HL-60 (cell line): ENCODE measurements around the gene TOMM34.

ENCODE experiments used
- DNase-seq, 2 experiments: peaks; one replicate each; pipeline ENCODE4 v3.0.0-alpha.2; 2010 to 2020; ENCODE audit warnings: low read depth in 1 of 2, low spot score in 1 of 2
- H3K27ac ChIP-seq: fragments of 250-450 bp; sonication (Bioruptor Pico); replicated peaks from 2 replicates; pipeline ENCODE4 v1.5.1; 2020; ENCODE audit warnings: mild to moderate bottlenecking, moderate library complexity
- H3K27me3 ChIP-seq: fragments of 250-450 bp; sonication (Bioruptor Pico); 2 replicates; pipeline ENCODE4 v1.5.1; 2021; ENCODE audit warnings: mild to moderate bottlenecking, moderate library complexity; ENCODE audit not compliant: insufficient read depth, poor library complexity, severe bottlenecking
- H3K4me3 ChIP-seq: replicated peaks from 2 replicates; pipeline ENCODE4 v1.5.1; 2011; ENCODE audit warnings: mild to moderate bottlenecking, control low read depth, low read length; ENCODE audit not compliant: insufficient read depth
- CTCF ChIP-seq: IDR thresholded peaks from one replicate; pipeline ENCODE4 v1.5.1; 2011; ENCODE audit warnings: low read length, control low read depth, inconsistent platforms; ENCODE audit not compliant: insufficient read depth
- GABPA ChIP-seq: IDR thresholded peaks from 2 replicates; pipeline ENCODE4 v1.6.1; 2012; ENCODE audit warnings: low read depth
- POLR2AphosphoS5 ChIP-seq: IDR thresholded peaks from 2 replicates; pipeline ENCODE4 v1.6.1; 2012; ENCODE audit warnings: low read depth
- REST ChIP-seq: IDR thresholded peaks from 2 replicates; pipeline ENCODE4 v1.6.1; 2012; ENCODE audit warnings: low read depth; ENCODE audit not compliant: insufficient replicate concordance
- SPI1 ChIP-seq: IDR thresholded peaks from 2 replicates; pipeline ENCODE4 v1.6.1; 2012; ENCODE audit warnings: low read depth, mild to moderate bottlenecking, borderline replicate concordance

Gene TOMM34

GRCh38 chr20:44950368-44950767, 9.8 kb downstream of the TOMM34 start:
- TF ChIP-seq REST, result no peak
- TF ChIP-seq CTCF, result no peak
- TF ChIP-seq POLR2AphosphoS5, result no peak
- no peak for TF ChIP-seq SPI1
- no peak for TF ChIP-seq GABPA
- no peaks in the 10 kb centered on the region for H3K27me3 ChIP-seq
- DNase-seq, result no peak
- no peak overlapping the region for H3K4me3 ChIP-seq
- H3K27ac ChIP-seq, result no peak overlapping the region

- Histone ChIP-seq H3K4me3 (no peak overlapping the region), H3K27me3 (no peaks in the 10 kb centered on the region), H3K27ac (no peak overlapping the region)
- TF ChIP-seq CTCF (no peak), SPI1 (no peak), REST (no peak), GABPA (no peak), POLR2AphosphoS5 (no peak)
- no peak for DNase-seq
Measured at GRCh38 chr20:44948513-44948912, 11.7 kb downstream of the TOMM34 start.

GRCh38 chr20:44948107-44948506, 12.1 kb downstream of the TOMM34 start:
- TF ChIP-seq CTCF, result no peak
- no peak for TF ChIP-seq SPI1
- no peak for TF ChIP-seq GABPA
- TF ChIP-seq POLR2AphosphoS5, result no peak
- no peak for TF ChIP-seq REST
- no peak overlapping the region for H3K4me3 ChIP-seq
- H3K27ac ChIP-seq, result no peak overlapping the region
- no peak for DNase-seq
- no peaks in the 10 kb centered on the region for H3K27me3 ChIP-seq
